ENCODE results near the gene C2orf66.

C2orf66 gene

GRCh38 chr2:196758474-196759377 lies 50.4 kb downstream of the C2orf66 start:
- DNase-seq (ENCODE audit: low spot score) = peak; percentile 23

All from pons (tissue), 1 donor.